Dendritic cell treated with granulocyte-macrophage colony-stimulating factor and Interleukin-4, amounts not matched to agents 40 ng/mL and 50 ng/mL, for 4 days (primary cell): Measurements from ENCODE around the gene POU2AF1.

ENCODE experiments used
- H3K27ac Mint-ChIP-seq: one replicate; pipeline ENCODE4 v1.8.0; 2022; ENCODE audit warnings: mild to moderate bottlenecking, mixed read lengths
- H3K27me3 Mint-ChIP-seq: one replicate; pipeline ENCODE4 v1.8.0; 2022; ENCODE audit warnings: mild to moderate bottlenecking, mixed read lengths
- H3K36me3 Mint-ChIP-seq: one replicate; pipeline ENCODE4 v1.8.0; 2022; ENCODE audit warnings: low read depth, mixed read lengths
- H3K4me1 Mint-ChIP-seq: one replicate; pipeline ENCODE4 v1.8.0; 2022; ENCODE audit warnings: low read depth, mixed read lengths
- H3K4me3 Mint-ChIP-seq: one replicate; pipeline ENCODE4 v1.8.0; 2022; ENCODE audit warnings: mild to moderate bottlenecking, moderate library complexity, mixed read lengths
- H3K9me3 Mint-ChIP-seq: one replicate; pipeline ENCODE4 v1.8.0; 2022; ENCODE audit warnings: mixed read lengths
- intact Hi-C: fragments of 100-400 bp; cut with micrococcal nuclease; formaldehyde crosslinking; loops from one replicate; pipeline ENCODE4 v1.15.0; 2022

The POU2AF1 gene

DNA sequence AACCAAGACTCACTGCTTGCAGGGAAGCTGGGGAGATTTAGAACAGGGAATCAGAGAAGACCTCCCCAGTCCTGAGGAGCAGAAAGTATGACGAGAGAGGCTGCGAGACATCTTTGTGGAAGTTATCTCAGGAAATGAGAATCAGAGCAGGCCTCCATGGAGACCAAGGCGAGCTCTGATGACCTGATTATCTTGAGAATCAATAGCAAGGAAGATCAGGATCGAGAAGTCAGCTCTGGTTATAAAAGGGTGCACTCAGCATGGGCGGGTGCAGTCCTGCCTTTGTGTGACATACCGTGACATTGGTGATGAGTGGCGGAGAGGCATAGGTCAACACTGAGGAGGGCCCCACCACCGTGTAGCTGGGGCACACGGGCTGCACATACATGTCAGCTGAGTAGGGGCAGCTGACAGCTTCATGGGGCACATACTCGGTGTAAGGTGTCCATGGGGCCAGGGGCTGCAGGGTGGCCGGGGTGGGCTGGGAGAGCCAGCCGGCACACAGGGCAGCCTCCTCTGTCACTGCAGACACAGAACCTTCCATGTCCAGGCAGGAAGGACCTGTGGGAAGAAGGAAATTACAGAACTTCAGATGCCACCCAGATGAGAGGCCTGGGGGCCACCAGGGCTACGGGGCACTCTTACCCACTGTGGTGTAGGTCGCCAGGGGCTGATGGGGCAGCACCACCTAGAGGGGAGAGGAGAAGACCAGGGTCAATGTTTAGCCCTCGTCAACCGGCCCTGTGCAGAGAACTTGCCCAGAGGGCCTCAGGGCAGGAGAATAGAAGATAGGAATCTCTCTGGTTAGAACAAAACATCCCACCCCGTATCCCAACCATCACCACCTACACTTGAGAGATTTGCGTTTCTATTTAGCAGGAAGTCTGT, 21.7 kb downstream of the POU2AF1 start:
- Mint-ChIP-seq H3K27ac (no peak overlapping the region), H3K4me1 (no peaks in the 10 kb centered on the region)

GRCh38 chr11:111356660-111357048, 22.4 kb downstream of the POU2AF1 start:
- Mint-ChIP-seq H3K27ac (no peak overlapping the region), H3K4me1 (no peaks in the 10 kb centered on the region), H3K9me3 (no peaks in the 10 kb centered on the region), H3K4me3 (no peak overlapping the region), H3K27me3 (no peaks in the 10 kb centered on the region), H3K36me3 (no peaks in the 10 kb centered on the region)
- intact Hi-C loops: no loop called here

More for the DNA sequence above, 21.7 kb downstream of the POU2AF1 start:
- Mint-ChIP-seq H3K4me3 (no peak overlapping the region), H3K27me3 (no peaks in the 10 kb centered on the region), H3K36me3 (no peaks in the 10 kb centered on the region), H3K9me3 (no peaks in the 10 kb centered on the region)
- intact Hi-C loops: no loop called here

DNA sequence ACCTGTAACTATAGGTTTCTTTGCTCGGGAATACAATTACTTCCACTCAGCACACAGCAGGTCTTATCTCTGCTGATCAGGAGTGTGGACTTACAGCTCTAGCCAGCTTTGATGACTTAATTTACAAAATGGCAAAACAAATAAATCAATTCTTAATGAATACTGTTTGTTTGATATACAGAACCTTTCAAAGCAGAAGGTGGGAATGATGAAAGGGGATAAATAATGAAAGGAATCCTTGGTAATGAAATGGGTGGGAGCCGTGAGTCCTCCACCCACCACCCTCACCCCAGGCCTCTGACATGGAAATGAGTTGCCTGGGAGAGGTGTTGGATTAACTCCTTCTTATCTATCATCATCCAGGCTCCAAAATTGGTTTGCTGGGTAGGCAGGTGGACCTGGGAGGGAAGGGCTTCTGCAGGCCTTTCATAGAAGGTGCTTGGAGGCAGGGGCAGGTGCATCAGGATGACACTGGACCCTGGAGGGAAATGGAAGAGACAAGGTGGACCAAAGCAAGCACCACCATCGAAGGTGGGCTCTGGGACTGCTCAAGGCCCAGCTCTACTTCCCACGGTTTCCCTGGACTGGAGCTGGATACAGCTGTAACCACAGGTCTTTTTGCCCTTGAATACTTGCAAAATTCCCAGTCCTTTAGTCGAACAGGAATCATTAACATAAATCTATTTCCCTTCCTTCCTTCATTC, 23.0 kb downstream of the POU2AF1 start:
- Mint-ChIP-seq H3K27ac (no peak overlapping the region), H3K4me1 (no peaks in the 10 kb centered on the region), H3K36me3 (no peaks in the 10 kb centered on the region), H3K27me3 (no peaks in the 10 kb centered on the region), H3K9me3 (no peaks in the 10 kb centered on the region), H3K4me3 (no peak overlapping the region)
- intact Hi-C loops: no loop called here

- Mint-ChIP-seq H3K36me3 (no peaks in the 10 kb centered on the region), H3K4me1 (no peaks in the 10 kb centered on the region), H3K9me3 (no peaks in the 10 kb centered on the region), H3K4me3 (no peak overlapping the region), H3K27ac (no peak overlapping the region), H3K27me3 (peaks cover 4% of the 10 kb centered on the region)
- intact Hi-C loops: no loop called here
Measured at GRCh38 chr11:111355101-111355500, 24.0 kb downstream of the POU2AF1 start.

DNA sequence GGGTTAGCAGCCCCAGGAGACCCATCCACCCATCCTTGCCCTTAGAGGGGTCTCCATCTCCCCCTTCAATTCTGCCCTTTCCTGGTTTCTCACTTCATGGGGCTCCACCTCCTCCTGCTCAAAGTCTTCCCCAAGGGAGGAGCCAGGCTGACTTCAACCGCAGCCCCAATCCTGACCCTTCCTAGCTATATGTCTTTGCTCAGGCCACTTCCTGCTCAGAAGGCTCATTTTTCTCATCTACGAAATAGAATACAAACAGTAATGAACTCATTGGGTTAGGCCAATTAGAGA, 24.5 kb downstream of the POU2AF1 start:
- Mint-ChIP-seq H3K27ac (no peak overlapping the region), H3K36me3 (no peaks in the 10 kb centered on the region), H3K27me3 (peaks cover 6% of the 10 kb centered on the region), H3K9me3 (no peaks in the 10 kb centered on the region), H3K4me1 (no peaks in the 10 kb centered on the region), H3K4me3 (no peak overlapping the region)
- intact Hi-C loops: no loop called here

GRCh38 chr11:111353776-111354600, 25.1 kb downstream of the POU2AF1 start:
- Mint-ChIP-seq H3K27me3 (peaks cover 6% of the 10 kb centered on the region), H3K36me3 (no peaks in the 10 kb centered on the region), H3K9me3 (no peaks in the 10 kb centered on the region), H3K27ac (no peak overlapping the region), H3K4me1 (no peaks in the 10 kb centered on the region), H3K4me3 (no peak overlapping the region)
- intact Hi-C loops: no loop called here

DNA sequence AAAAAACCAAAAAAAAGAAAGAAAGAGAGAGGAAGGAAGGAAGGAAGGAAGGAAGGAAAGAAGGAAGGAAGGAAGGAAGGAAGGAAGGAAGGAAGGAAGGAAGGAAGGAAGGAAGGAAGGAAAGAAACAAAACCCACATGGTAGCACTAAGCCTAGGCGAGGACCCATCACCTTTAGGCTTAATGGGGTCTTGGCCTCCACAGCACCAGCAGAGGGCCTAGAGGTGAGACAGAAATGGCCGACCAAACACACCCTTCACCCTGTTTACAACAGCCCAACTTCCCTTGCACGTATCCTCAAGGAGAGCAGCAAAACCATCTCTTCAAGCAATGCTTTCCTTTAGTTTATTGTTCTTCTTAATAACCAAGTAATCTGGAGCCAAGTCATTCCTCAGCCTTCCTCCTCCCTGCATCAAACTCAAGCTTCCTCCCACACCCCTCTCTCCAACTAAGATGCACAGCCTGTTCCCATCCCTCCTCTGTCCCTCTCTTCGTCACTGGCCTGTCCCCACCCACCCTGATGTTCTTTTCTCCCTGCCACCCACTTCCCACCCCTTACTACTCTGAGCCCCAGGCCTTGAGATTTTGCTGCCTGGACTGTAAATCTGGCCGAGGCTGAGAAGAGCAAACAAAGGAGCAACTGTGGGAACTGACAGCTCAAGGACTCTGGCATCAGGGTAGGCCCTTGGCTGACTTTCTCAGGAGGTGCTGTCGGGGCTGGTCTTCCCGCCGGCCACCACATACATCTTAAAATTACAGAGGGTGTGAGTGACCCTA, 26.0 kb downstream of the POU2AF1 start:
- H3K27ac Mint-ChIP-seq: no peak overlapping the region
- no peak overlapping the region for H3K4me3 Mint-ChIP-seq
- intact Hi-C loops: no loop called here
- H3K9me3 Mint-ChIP-seq: no peaks in the 10 kb centered on the region
- no peaks in the 10 kb centered on the region for H3K36me3 Mint-ChIP-seq
- peaks cover 6% of the 10 kb centered on the region for H3K27me3 Mint-ChIP-seq
- H3K4me1 Mint-ChIP-seq: no peaks in the 10 kb centered on the region

DNA sequence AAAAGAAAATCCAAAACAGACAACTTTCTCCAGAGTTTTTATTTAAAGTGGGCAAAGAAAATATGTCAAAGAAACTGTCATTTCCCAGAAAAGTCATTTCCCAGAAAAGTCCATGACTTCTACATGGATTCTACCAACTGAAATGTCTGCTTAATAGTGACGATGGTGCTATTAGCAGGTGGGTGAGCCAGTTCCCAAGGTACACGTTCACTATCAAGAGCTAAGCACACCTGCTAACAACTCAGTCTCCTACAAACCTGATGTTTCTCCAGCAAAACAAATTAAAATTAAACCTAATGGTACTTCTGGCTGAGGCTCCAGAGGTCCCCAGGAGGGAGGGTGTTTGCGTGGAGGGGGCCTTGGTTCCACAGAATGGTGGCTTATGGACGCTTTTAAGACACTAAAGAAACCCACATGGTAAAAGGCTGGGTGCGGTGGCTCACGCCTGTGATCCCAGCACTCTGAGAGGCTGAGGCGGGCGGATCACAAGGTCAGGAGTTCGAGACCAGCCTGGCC, 26.8 kb downstream of the POU2AF1 start:
- Mint-ChIP-seq H3K4me3 (no peak overlapping the region), H3K9me3 (no peaks in the 10 kb centered on the region), H3K27ac (no peak overlapping the region), H3K27me3 (peaks cover 6% of the 10 kb centered on the region), H3K36me3 (no peaks in the 10 kb centered on the region), H3K4me1 (no peaks in the 10 kb centered on the region)
- intact Hi-C loops: no loop called here

DNA sequence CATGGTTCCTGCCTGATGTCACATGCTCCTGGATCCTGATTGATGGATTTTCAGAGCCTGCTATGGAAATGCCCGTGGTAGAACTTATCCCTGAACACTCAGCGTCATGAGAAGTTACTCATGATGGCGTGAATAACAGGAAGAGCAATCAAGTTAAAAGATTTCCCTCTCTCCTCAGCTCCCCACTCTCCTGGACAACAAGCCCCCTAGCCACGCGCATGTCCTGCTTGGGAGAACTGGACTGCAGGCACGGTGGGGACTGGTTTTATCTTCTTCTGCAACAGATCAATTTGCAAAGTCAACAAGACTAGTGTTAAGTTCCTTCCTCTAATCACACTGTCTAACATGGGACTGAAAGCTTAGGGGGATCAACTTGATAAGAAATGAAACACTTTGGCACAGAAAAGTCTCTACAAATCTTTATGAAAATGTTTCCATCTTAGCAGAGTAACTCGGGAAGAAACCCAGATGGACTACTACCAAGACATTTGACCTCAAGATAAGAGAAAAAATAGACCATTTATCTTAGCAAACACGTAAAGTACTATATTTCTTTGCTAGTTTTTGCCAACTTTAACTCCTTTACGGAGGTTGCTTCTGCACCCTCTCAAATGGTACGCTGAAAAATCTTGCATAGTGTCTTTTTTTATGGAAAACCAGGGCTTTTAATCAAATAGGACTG, 27.6 kb downstream of the POU2AF1 start:
- Mint-ChIP-seq H3K9me3 (no peaks in the 10 kb centered on the region), H3K4me1 (no peaks in the 10 kb centered on the region), H3K27ac (no peak overlapping the region), H3K27me3 (peaks cover 6% of the 10 kb centered on the region), H3K36me3 (no peaks in the 10 kb centered on the region), H3K4me3 (no peak overlapping the region)
- intact Hi-C loops: no loop called here

DNA sequence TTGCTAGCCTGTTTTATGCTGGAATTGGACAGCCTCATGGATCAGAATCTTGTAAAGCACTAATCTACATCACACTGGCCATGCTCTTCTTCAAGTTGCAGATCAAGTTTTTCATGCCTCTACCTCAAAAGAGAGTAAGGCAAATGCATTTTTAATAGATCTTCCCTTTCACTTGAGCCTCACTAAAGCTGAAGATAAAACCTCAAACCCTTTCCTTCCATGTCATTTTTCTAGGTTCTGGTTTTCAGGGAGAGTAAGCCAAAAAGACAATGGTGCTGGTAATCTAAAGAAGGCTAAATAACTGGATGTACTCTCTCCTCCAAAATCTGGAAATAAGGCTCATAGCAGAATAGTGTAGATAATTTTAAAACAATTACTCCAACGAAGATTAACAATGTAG, 28.3 kb downstream of the POU2AF1 start:
- intact Hi-C loops: no loop called here
- Mint-ChIP-seq H3K27ac (no peak overlapping the region), H3K9me3 (no peaks in the 10 kb centered on the region), H3K4me3 (no peak overlapping the region), H3K27me3 (peaks cover 6% of the 10 kb centered on the region), H3K36me3 (no peaks in the 10 kb centered on the region), H3K4me1 (no peaks in the 10 kb centered on the region)

DNA sequence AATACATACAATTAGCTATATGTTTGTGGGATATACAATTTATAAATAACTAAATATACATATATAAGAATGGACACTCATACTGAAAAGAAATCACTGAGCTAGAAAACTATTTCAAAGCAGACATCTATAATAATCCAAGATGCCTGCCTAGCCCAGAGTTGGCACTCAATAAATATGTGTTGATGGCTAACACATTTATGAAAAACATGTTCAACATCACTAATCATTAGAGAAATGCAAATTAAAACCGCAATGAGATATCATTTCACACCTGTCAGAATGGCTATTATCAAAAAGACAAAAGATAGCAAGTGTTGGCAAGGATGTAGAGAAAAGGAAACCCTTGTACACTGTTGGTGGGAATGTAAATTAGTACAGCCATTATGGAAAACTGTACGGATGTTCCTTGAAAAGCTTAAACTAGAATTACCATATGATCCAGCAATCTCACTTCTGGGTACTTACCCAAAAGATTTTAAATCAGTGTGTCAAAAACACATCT, 29.8 kb downstream of the POU2AF1 start:
- no peaks in the 10 kb centered on the region for H3K9me3 Mint-ChIP-seq
- H3K36me3 Mint-ChIP-seq: no peaks in the 10 kb centered on the region
- no peak overlapping the region for H3K27ac Mint-ChIP-seq
- no peak overlapping the region for H3K4me3 Mint-ChIP-seq
- peaks cover 6% of the 10 kb centered on the region for H3K27me3 Mint-ChIP-seq
- H3K4me1 Mint-ChIP-seq: no peaks in the 10 kb centered on the region
- intact Hi-C loops: no loop called here

DNA sequence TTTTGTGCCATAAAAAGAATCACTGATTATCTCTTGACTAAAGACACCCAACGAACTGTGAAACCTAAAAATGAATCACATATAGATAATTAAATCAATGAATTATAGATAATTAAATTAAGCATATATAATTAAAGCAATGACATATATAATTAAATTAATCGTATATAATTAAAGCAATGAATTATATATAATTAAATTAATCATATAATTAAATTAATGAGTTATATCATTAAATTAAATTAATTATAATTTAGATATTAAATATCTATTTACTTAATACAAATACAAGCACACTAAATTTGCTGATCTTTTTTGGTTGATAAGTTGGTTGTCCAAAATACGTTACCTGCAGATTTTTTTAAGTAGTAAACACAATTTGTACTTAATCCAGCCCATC, 30.9 kb downstream of the POU2AF1 start:
- intact Hi-C loops: no loop called here
- Mint-ChIP-seq H3K27me3 (peaks cover 6% of the 10 kb centered on the region), H3K4me3 (no peak overlapping the region), H3K4me1 (no peaks in the 10 kb centered on the region), H3K27ac (no peak overlapping the region), H3K9me3 (no peaks in the 10 kb centered on the region), H3K36me3 (no peaks in the 10 kb centered on the region)

GRCh38 chr11:111347723-111348115, 31.4 kb downstream of the POU2AF1 start:
- intact Hi-C loops: no loop called here
- Mint-ChIP-seq H3K27me3 (peaks cover 6% of the 10 kb centered on the region), H3K4me3 (no peak overlapping the region), H3K27ac (no peak overlapping the region), H3K4me1 (no peaks in the 10 kb centered on the region), H3K9me3 (no peaks in the 10 kb centered on the region), H3K36me3 (no peaks in the 10 kb centered on the region)
